ENCODE results near the gene YPEL5. TPM values are rescaled to one million over a fixed set of nuclear protein-coding genes. Genes with fewer than 3 reads are reported as not detected.
A peak's percentile ranks its signal among the peaks of the same experiment; 100 is the strongest.

YPEL5 gene
- total RNA-seq, 1 experiment from 2014 or later: 62.5 TPM

- POLR2A ChIA-PET: interaction anchor here (2.7 kb wide), 1 partner anchor 12 kb away, joined by 16 read pairs; no protein-coding TSS in a partner anchor
- intact Hi-C loops (cut with micrococcal nuclease): no loop called here
- TF ChIP-seq, protein P1, sequence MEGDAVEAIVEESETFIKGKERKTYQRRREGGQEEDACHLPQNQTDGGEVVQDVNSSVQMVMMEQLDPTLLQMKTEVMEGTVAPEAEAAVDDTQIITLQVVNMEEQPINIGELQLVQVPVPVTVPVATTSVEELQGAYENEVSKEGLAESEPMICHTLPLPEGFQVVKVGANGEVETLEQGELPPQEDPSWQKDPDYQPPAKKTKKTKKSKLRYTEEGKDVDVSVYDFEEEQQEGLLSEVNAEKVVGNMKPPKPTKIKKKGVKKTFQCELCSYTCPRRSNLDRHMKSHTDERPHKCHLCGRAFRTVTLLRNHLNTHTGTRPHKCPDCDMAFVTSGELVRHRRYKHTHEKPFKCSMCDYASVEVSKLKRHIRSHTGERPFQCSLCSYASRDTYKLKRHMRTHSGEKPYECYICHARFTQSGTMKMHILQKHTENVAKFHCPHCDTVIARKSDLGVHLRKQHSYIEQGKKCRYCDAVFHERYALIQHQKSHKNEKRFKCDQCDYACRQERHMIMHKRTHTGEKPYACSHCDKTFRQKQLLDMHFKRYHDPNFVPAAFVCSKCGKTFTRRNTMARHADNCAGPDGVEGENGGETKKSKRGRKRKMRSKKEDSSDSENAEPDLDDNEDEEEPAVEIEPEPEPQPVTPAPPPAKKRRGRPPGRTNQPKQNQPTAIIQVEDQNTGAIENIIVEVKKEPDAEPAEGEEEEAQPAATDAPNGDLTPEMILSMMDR (IDR thresholded peaks at IDR 0.05; ENCODE audit: unreplicated experiment): no peak
- H3K27me3 Mint-ChIP-seq (ENCODE audit: insufficient read depth, unreplicated experiment): no peaks in the 10 kb centered on the region
- peak overlapping the region; percentile 87 for H3K27ac Mint-ChIP-seq (ENCODE audit: low read depth, unreplicated experiment)
- no peak for DNase-seq (ENCODE audit: unreplicated experiment)
- BruUV-seq (replicated peaks): no TSS peak
- CTCF ChIA-PET: interaction anchor here (0.7 to 6.1 kb wide), 6 partner anchors 9 to 534 kb away, joined by 3 to 77 read pairs (median 5); no protein-coding TSS in a partner anchor
- H3K4me3 Mint-ChIP-seq (ENCODE audit: unreplicated experiment): no peak overlapping the region
- H3K9me3 Mint-ChIP-seq (ENCODE audit: unreplicated experiment): no peaks in the 10 kb centered on the region
- peaks cover 28% of the 10 kb centered on the region for H3K4me1 Mint-ChIP-seq (ENCODE audit: insufficient read depth, unreplicated experiment)
- H3K36me3 Mint-ChIP-seq (ENCODE audit: insufficient read depth, unreplicated experiment): no peaks in the 10 kb centered on the region
Observed at GRCh38 chr2:30177440-30177839, 30.6 kb downstream of the YPEL5 start.

DNA sequence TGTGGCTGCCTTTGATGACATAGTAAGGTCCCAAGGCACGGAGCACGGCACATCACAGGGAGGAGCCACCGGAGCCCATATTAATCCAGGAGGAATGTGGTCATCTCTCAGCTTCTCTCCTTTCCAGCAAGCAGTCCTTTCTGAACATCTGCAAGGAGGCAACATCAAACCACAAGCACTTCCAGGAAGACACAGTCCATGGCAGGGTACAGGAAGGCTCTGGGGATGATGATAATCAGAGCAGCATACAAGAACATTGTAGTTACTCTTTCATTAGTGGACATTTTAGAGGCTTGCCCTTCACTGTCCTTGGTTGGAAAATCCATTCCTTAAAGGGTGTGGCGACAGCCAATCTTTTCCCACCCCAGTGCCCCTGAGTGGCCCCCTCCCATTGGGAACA, 31.1 kb downstream of the YPEL5 start:
- Mint-ChIP-seq H3K9me3 (ENCODE audit: unreplicated experiment) (no peaks in the 10 kb centered on the region), H3K27me3 (ENCODE audit: insufficient read depth, unreplicated experiment) (no peaks in the 10 kb centered on the region), H3K36me3 (ENCODE audit: insufficient read depth, unreplicated experiment) (no peaks in the 10 kb centered on the region), H3K4me1 (ENCODE audit: insufficient read depth, unreplicated experiment) (peaks cover 28% of the 10 kb centered on the region), H3K4me3 (ENCODE audit: unreplicated experiment) (no peak overlapping the region), H3K27ac (ENCODE audit: low read depth, unreplicated experiment) (peak overlapping the region; percentile 87)
- DNase-seq (ENCODE audit: unreplicated experiment): no peak
- POLR2A ChIA-PET: interaction anchor here (0.8 to 2.7 kb wide), 2 partner anchors 10 to 13 kb away, joined by 3 to 16 read pairs; no protein-coding TSS in a partner anchor
- CTCF ChIA-PET: interaction anchor here (0.9 to 6.1 kb wide), 4 partner anchors 10 to 533 kb away, joined by 3 to 77 read pairs (median 18); no protein-coding TSS in a partner anchor
- TF ChIP-seq, protein P1 (IDR thresholded peaks at IDR 0.05; ENCODE audit: unreplicated experiment): no peak
- no TSS peak for BruUV-seq (replicated peaks)
- intact Hi-C loops (cut with micrococcal nuclease): no loop called here

DNA sequence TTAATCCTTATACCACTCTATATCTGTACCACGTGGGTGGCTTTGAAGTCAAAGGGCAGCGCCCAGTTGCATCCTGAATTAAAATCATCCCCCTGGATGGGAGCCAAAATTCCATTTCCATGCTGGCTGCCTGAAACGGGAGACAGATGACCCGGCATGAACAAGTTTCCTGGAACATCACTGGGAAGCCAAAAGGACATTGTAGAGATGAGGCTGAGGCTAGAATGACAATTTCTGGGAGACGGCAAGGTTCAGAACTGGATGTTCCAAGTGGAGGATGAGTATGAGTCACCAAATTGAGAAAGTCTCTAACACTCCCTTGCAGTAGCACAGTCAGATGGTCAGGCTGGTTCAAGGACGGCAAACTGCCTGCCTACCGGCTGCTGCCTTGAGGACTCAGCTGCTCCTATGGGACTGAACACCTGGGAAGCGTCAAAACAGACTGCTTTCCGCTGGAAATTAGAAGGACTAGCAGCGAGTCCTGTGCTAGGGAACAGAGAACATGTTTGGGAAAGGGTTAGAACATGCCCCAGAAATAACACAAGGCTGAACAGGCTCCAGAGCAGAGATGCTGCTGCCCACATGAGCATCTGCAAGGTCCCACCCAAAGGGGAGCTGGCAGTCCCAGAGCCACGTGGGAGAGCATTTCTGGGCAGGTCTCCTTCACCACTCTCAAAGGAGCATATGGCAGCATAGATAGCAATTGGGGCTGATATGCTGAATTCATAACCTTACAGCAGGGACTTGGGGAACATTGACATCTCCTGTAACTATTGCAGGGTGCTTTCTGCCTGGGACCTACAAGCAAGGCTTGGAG, 32.0 kb downstream of the YPEL5 start:
- no TSS peak for BruUV-seq (replicated peaks)
- TF ChIP-seq, protein P1 (IDR thresholded peaks at IDR 0.05; ENCODE audit: unreplicated experiment): no peak
- Mint-ChIP-seq H3K4me3 (ENCODE audit: unreplicated experiment) (no peak overlapping the region), H3K9me3 (ENCODE audit: unreplicated experiment) (no peaks in the 10 kb centered on the region), H3K27me3 (ENCODE audit: insufficient read depth, unreplicated experiment) (no peaks in the 10 kb centered on the region), H3K27ac (ENCODE audit: low read depth, unreplicated experiment) (peak overlapping the region; percentile 87), H3K36me3 (ENCODE audit: insufficient read depth, unreplicated experiment) (no peaks in the 10 kb centered on the region), H3K4me1 (ENCODE audit: insufficient read depth, unreplicated experiment) (peaks cover 28% of the 10 kb centered on the region)
- POLR2A ChIA-PET: interaction anchor here (0.8 to 2.7 kb wide), 5 partner anchors 10 to 33 kb away, joined by 3 to 16 read pairs (median 4); partner anchors contain the start of gene YPEL5
- CTCF ChIA-PET: interaction anchor here (0.6 to 6.1 kb wide), 7 partner anchors 11 to 663 kb away, joined by 3 to 77 read pairs (median 10); no protein-coding TSS in a partner anchor
- peak; percentile 96 for DNase-seq (ENCODE audit: unreplicated experiment)
- intact Hi-C loops (cut with micrococcal nuclease): no loop called here

GRCh38 chr2:30179536-30179935, 32.7 kb downstream of the YPEL5 start:
- BruUV-seq (replicated peaks): no TSS peak
- H3K4me1 Mint-ChIP-seq (ENCODE audit: insufficient read depth, unreplicated experiment): peaks cover 33% of the 10 kb centered on the region
- no peaks in the 10 kb centered on the region for H3K27me3 Mint-ChIP-seq (ENCODE audit: insufficient read depth, unreplicated experiment)
- POLR2A ChIA-PET: interaction anchor here (0.8 to 1.9 kb wide), 5 partner anchors 9 to 33 kb away, joined by 4 to 13 read pairs (median 4); partner anchors contain the start of gene YPEL5
- DNase-seq (ENCODE audit: unreplicated experiment): peak; percentile 25
- no peak overlapping the region for H3K4me3 Mint-ChIP-seq (ENCODE audit: unreplicated experiment)
- intact Hi-C loops (cut with micrococcal nuclease): no loop called here
- no peaks in the 10 kb centered on the region for H3K36me3 Mint-ChIP-seq (ENCODE audit: insufficient read depth, unreplicated experiment)
- peak overlapping the region; percentile 87 for H3K27ac Mint-ChIP-seq (ENCODE audit: low read depth, unreplicated experiment)
- CTCF ChIA-PET: interaction anchor here (0.6 to 6.1 kb wide), 8 partner anchors 14 to 533 kb away, joined by 3 to 77 read pairs (median 3); no protein-coding TSS in a partner anchor
- H3K9me3 Mint-ChIP-seq (ENCODE audit: unreplicated experiment): no peaks in the 10 kb centered on the region
- TF ChIP-seq, protein P1 (IDR thresholded peaks at IDR 0.05; ENCODE audit: unreplicated experiment): no peak
